ENCODE measurements around the gene COPS6.

- no peak for TF ChIP-seq CTCF (optimal IDR thresholded peaks at IDR 0.05 in 1 of 3, IDR thresholded peaks at IDR 0.05 in 1 of 3, conservative IDR thresholded peaks at IDR 0.05 in 1 of 3; ENCODE audit: extremely low read depth in 1 of 3, insufficient read depth in 2 of 3, low read length in 3 of 3)
- no peak for TF ChIP-seq EZH2 (IDR thresholded peaks at IDR 0.05; ENCODE audit: low read length)
Observed at GRCh38 chr7:100082978-100083377, 5.8 kb upstream of the COPS6 start.

Measured in keratinocyte (primary cell).